Middle frontal gyrus (tissue), 1 donor: ENCODE results near the gene RFT1.

Experiments
- DNase-seq: peaks from one replicate; pipeline ENCODE4 v3.0.0-alpha.2; 2015; ENCODE audit warnings: low spot score; ENCODE audit errors: extremely low spot score

RFT1 gene

DNA sequence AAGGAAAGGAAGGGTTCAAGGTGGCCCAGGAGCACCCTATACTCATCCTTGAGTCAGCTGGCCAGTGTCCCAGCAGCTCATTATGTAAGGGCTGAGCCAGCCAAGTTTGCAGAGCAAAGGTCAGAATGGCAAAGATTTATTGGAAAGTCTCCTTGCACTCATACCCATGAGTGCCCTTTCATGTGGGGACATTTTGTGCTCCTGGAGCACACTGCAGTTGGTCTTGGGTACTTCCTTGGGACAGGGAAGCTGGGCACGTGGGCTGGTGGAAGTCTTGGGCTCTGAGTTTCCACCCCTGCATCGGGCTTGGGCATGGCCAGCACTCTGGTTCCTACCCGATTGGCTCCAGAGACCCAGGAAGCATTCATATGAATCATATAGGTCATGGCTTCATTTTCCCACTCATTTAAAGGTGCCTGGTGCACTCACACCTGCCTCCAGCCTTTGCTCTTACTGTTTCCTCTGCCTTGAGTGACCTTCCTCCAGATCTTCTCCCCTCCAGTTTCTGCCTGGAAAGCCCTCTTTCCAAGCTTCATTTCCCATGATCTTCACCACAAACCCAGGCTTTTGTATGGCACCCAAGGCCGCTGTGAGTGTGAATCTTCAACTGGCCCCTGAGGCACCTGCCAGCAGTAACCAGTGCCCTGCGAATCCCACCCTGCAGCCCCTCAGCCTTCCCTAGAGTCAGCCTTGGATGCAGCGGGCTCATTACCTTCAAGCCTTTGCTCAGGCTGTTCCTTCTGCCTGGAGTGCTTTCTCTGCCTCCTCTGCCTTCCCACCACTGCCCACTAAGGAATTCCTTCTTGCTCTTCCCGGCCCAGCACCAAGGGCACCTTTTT, 20.2 kb upstream of the RFT1 start:
- DNase-seq, result no peak

DNA sequence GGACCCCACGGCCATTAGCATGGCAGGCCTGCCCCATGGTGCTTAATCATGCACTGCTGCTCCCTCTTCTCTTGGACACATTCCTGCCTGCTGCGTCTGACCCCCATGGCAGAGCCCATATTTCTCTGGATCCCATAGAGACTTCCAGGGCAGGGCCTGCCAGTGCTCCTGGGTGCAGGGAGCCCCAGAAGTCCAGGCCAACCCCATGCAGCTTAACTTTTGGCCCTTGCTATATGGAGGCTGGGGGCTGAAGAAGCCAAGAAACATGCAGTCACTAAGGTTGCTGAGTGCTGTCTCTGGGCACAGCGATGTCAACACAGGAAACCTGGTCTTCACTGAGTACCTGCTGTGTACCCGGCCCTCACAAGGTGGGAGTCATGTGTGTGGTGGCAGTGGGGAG, 19.5 kb upstream of the RFT1 start:
- no peak for DNase-seq

DNA sequence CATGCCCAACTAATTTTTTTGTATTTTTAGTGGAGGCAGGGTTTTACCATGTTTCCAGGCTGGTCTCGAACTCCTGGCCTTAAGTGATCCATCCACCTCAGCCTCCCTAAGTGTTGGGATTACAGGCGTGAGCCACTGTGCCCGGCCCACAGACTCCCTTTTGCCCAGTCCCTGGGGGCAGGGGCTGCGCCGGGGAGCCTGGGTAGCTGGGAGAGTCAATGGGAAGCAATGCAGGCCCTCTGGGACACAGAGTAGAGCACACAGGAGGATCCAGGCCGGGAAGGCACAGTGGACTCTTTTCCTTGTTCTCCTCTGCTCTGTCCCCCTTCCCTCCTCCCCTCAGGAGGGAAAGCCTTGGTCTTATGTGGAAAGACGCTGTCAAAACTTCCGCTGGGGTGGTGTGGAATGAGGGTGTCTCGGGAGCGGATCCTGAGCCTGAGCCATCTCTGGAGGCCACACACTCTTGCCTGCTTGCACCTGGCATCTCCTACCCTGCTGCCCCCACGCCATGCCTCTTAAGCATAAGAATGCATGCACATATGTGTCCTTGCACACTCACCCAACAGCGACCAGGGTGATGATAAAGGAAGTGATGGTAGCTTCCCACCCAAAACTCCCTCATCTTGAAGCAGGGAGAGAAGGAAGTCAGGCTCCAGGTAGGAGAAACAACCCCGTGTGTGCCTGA, 18.9 kb upstream of the RFT1 start:
- DNase-seq, result no peak

DNA sequence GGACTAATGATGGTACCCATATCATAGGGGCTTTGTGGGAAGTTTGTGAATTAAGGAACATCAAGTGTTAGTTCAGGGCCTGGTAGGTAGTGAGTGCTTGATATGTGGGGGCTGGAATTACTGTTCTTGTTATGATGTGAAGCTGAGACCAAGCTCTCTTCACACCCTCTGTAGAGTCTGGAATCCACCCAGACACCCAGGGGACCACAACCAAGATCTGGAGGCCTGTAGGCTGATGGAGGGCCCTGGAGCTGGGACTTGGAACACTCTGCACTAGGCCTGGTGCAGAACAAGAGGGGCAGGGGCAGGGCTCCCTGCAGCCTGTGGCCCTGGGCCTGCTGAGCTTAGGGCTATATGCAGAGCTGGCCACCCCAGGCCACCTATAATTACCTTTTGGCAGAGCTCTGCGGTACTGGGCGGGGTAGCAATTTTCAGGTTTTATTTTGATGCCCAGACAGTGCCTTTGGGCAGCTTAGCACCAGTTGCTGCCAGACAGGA, 17.7 kb upstream of the RFT1 start:
- DNase-seq, result no peak

DNA sequence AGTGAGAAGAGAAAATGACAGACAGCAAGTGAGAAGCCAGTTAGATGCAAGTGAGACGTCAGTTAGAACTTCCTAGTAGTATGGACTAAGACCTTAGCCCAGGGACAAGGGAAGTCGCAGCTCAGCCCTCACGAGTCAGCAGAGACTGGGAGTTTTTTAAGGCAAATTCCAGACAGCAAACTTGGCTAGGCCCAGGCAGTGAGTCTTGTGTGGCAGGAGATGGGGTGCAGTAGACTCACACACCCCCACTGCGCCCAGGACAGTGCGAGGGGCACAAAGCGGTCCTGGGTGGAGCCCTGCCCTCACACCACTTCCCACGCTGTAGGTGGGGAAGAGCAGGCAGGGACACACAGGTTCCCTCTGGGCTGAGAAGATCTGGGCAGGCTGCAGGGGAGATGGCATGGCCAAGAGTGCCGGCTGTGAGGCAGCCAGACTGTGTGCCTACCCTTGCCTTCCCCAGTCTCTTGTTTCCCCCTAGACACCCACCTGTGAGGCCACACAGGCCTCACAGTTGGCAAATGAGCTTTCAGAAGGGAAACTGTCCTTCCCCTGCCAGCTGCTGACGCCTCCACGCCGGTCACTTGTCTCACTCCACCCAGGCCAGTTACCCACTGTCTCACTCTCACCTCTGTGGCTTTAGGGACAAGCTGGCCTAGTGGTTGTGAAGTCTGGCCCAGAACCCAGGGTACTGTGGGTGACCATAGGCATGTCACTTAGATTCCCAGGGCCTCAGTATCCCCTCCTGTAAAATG, 17.1 kb upstream of the RFT1 start:
- DNase-seq, result no peak

DNA sequence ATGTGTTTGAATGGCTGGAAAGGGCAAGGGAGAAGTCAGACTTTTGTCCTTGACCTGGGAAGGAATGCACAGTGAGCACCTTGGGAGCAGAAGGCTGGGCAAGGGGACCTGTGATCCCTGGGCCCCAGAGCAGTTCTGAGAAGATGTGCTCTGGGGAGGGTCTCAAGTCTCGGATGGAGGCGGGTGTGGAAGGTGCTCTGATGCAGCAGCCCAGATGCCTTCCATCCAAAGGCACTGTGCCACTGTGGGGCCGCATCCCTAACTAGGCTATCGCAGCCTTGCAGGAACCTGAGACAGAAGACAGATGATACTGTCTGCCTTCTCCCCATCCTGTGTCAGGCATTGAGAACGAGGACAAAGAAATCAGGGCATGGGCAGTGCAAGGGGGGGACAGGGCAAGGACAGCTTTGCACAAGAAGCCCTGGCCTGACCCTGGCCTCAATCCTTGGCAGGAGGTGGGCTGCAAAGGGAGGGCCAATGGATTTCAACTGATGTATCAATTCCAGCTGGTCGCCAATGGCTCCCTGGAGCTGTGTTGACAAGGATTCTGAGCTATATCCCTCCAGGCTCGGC, 16.2 kb upstream of the RFT1 start:
- no peak for DNase-seq

DNA sequence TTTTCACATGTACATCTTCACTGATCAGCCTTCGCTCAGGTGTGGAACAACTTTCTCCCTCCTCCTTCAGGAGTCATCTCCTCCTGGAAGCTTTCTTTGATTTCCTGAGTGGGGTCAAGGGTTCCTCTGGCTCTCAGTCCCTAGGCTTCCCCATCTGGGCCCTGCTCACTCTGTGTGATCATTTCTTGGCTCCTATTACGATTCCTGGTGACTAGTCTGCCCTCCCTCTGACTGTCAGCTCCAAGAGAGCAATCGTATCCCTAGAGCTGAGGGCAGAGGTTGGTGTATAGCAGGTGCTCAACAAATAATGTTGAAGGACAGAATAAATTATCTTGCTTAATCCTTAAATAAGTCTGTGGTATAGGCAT, 15.5 kb upstream of the RFT1 start:
- no peak for DNase-seq

DNA sequence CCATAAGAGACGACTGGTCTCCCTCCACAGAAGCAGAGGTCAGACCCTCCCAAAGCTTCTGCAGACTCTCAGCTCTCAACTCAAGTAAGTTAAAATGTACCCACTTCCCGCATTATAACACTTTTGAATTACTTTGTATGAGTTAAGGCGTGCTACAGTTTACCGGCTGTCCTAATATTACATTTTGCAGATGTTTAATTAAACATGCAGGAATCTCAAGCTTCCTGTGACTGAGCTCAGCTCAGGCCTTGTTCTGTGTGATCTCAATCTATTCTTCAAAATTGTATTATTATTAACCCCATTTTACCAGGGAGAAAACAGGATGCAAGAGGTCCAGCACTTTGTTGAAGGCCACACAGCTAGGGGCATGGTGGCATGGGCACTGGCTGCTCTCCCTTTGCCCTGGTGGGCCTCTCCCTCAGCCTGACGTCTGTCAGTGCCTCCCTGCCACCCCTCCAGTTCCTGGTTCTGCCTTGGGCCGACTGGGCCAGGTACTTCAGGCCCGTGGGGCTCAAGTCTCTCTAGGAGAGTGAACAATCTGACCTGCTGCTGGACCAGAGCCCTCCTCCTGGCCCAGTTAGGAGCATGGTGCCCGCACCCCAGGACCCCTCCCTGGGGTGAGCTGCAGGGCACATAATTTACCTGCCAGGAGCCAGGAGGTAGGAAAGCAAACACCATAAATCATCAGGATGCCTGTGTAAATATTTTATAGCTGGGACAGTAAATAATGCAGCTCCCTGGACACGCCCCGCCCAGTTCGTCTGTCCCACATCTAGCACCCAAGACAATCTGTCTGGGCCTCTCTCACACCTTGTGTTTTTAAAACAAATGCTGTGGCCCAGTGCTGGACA, 14.9 kb upstream of the RFT1 start:
- DNase-seq, result no peak

DNA sequence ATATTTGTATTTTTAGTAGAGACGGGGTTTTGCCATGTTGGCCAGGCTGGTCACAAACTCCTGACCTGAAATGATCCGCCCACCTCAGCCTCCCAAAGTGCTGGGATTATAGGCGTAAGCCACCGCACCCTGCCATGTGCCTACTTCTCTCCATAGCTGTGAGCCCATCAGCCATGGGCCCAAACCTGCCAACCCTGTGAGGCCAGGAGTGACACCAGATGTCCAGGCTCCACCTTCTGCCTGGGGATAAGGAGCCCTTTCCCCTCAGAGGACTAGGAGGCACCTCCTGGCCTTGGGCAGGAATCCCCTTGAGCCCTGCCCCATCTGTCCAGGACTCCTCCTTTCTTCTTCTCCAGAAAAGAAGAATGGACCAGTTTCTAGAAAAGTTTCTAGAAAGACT, 14.2 kb upstream of the RFT1 start:
- no peak for DNase-seq

DNA sequence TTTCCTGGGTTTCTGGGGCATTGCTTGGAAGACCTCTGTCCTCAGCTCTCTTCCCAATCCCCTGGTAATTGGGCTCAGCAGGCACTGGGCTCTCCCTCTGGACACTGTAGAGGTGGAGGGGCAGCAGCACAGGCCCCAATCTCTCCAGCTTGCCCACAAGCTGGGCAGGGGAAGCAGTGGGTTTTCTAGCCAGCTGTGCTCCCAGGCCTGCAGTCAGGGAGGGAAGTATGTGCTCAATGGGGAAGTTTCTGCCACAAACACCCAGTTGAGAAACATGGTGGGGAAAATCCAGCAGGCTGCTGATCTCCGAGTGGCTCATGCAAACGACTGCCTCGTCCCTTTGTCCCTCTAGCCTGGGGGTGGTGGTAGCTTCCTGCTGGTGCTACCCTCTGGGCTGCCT, 12.8 kb upstream of the RFT1 start:
- DNase-seq, result no peak

DNA sequence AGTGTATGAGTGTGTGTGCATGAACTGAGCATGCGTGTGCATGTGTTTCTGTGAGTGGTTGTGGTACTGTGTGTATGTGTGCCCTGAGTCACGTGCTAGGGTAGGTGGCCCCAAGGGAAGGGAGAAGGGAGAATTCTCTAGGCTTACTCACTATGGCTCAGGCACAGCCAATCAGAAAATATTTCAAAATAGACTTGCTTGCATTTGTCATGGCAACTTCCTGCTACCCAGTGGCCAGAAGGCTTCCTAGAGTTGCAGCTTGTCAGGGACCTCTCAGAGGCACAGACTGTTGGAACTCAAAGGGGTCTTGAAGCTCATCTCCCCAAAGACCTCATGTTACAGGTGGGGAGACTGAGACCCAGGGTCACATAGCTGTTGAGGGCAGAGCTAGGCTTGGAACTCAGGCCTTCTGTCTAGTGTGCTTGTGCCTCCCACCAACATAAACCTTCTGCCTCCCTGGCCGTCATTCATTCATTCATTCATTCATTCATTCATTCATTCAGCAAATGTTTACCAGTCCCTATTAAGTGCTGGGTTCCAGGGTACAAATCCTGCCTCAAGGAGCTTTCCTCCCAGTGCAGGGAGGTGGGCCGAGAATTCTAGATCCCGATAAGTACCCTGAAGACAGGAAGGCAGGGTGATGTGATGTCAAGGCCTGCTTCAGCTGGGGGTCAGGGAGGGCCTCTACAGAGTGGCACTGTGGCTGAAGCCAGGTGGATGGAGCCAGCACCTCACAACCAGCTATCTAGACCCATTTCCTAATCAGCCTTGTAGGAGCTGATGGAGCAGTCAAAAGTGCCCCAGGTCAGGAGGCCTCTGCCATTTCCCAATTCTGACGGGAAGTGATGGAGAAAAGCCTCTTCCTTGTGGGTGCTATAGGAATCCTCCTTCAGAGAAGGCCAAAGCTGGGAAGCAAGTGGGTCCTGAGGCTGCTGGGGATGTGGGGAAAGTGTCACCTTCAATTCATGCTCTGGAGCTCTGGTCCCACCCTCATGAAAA, 10.9 kb upstream of the RFT1 start:
- no peak for DNase-seq

DNA sequence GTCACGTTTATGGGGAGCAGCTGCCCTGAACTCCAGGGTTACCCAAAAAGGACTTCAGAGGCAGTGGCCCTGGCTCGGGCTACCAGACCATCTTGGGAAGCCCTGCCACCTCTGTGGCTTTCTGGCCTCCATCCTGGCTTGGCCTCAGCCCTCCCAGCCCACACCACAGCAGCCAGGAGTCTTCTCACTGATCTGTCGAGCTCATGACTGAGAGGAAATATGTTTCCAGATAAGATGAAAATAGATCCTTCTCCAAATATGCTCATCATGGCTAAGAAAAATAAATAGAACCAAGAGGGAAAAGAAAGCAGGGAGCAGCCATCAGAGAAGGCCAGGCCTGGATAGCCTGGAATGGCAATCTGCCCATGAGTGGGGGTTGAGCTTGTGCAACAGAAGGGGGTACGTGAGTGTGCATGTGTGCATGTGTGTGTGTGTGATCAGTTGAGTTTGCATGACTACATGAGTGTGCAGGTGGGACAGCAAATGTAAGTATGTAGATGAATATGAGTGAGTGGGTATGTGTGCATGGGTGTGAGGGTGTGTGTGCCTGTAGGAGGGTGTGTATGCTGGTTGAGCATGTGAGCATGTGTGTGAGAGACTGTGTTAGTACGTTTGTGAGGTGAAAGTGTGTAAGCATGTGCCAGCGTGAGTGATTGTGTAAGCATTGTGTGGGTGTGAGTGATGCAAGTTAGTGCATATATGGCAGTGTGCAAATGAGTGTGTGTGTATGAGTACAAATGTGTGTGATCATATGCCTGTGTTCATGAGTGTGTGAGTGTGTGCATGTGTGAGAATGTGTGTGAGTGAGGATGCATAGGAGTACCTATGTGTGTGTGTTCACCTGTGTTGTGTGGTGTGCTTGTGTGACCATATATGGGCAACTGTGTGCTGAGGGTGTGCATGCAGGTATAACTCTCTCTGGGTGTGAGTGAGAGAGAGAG, 9.9 kb upstream of the RFT1 start:
- no peak for DNase-seq

DNA sequence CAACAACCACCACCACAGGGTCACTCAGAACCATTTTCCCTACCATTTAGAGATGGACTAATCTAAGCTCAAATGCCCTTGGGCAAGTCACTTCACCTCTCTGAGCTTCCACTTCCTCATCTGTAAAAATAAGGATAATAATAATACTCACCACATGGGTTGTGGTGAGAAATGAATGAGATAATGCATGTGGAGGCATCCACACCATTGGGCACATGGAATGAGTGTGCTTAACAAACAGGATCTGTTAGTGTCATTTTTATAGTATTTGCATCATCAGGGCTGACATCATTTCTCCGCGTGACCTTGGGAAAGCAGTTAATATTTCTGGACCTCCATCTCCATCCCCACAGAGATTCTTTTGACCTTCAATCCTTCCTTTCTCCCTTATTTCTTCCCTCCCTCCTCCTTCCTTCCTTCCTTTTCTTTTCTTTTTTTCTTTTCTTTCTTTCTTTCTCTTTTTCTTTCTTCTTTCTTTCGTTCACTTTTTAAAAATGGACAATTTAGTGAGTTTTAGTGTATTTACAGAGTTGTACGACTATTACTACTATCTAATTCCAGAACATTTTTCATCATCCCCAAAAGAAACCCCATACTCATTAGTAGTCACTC, 7.7 kb upstream of the RFT1 start:
- no peak for DNase-seq

DNA sequence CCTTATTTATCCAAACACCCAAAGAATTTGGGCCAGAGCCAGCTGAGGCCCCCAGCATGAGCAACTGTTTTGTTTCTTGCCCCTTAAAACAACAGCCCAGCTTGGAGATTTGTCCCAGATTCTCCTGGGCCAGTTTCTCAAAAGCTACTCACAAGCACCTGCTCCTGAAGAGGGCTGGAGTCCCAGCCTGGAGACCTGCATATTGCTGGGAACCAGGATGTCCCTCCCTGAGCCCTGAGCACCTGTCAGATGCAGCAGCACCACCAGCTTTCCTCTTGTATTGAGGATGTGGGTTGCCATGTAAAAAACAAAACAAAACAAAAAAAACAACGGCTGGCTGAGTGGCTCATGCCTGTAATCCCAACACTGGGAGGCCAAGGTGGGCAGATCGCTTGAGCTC, 7.0 kb upstream of the RFT1 start:
- no peak for DNase-seq

DNA sequence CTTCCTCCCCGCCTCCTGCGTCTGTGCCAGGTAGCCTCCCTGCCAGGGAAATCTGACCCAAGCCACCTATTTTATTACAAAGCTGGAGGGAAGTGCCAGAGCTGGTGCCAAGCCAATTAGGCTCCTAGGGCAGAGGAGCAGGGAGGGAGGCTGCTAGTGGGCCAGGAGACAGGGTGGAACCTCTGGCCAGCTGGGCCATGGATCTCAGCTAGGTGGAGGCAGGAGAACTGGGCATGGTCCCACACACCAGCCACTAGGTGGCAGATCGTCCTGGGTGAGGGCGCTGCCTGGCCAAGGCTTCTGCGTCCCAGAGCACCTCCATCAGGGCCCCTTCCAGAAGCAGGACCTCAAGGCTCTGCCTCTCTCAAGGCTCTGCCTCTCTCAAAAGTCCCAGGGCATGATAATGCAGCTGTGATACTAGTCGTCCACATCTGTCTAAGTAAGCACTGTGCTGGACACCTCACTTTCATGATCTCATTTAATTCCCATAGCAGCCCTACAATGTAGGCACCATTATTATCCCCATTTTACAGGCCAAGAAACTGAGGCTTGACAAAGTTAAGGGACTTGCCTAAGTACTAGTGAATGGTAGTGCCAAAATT, 4.5 kb upstream of the RFT1 start:
- DNase-seq, result no peak

DNA sequence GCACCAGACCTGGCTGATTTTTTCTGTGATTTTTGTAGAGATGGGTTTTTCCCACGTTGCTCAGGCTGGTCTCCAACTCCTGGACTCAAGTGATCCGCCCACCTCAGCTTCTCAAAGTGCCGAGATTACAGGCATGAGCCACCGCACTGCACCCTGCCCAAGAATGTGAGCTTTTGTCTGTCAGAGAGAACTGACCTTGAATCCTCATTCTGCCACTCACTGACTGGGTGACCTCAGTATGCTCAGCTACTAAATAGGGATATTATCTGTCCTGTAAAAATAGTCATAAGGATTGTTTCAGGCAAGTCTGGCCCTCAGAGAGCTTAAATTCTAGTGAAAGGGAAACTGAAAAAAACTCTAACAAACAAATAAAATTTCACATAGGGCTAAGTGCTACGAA, 2.1 kb upstream of the RFT1 start:
- no peak for DNase-seq

DNA sequence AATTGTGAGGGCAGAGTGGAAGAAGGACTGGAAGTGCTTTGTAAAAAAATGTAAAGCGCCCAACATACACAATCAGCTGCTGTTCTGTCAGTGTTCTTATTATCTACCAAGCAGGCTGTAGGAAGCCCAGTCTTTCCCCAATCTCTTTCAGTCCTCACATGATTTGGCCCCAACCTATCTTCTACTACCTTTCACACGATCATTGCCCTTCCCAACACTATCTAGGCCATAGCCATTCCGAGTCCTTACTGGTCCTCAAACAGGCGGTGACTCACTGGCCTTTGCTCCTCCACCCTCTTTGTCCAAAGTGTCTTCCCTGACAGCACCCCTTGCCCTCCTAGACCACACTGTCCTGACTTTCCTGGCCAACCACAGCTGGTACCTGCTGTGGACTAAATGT, 861 bp upstream of the RFT1 start:
- no peak for DNase-seq

DNA sequence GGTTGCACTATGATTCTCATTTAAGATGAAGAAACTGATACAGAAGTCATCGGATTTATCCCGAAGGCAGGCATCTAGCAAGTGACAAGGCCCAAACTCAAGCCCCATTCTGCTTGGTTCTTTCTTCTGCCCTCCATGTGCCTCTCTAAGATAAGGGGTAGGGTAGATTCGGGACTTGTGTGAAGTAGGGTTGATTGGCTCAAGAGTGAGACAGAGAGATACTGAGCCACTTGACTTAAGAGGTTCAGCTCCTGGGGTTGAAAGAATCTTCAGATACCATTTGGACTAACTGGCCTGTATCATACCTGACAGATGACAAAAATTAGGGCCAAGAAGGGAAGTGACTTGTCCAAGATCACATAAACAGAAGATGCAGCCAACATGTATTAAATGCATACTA, 891 bp downstream of the RFT1 start:
- no peak for DNase-seq
